BLaER1 (cell line): ENCODE data around the gene GZMA.

Experiments used
- H3K27ac ChIP-seq: shearing (Covaris generic); formaldehyde crosslinking; 2 replicates; pipeline ENCODE4 v1.8.1; 2022
- H3K27me3 ChIP-seq: shearing (Covaris generic); formaldehyde crosslinking; 2 replicates; pipeline ENCODE4 v1.8.1; 2022
- H3K36me3 ChIP-seq: shearing (Covaris generic); formaldehyde crosslinking; 2 replicates; pipeline ENCODE4 v1.8.1; 2022
- H3K4me1 ChIP-seq: shearing (Covaris generic); formaldehyde crosslinking; 2 replicates; pipeline ENCODE4 v1.8.1; 2022
- H3K4me2 ChIP-seq: shearing (Covaris generic); formaldehyde crosslinking; 2 replicates; pipeline ENCODE4 v1.8.1; 2022
- H3K4me3 ChIP-seq: shearing (Covaris generic); formaldehyde crosslinking; 2 replicates; pipeline ENCODE4 v1.8.1; 2022
- H3K9ac ChIP-seq: shearing (Covaris generic); formaldehyde crosslinking; 2 replicates; pipeline ENCODE4 v1.8.1; 2022
- H3K9me3 ChIP-seq: shearing (Covaris generic); formaldehyde crosslinking; 2 replicates; pipeline ENCODE4 v1.8.1; 2022
- H4K20me1 ChIP-seq: shearing (Covaris generic); formaldehyde crosslinking; 2 replicates; pipeline ENCODE4 v1.8.1; 2022
- Cebpa-rat ChIP-seq: shearing (Covaris generic); IDR thresholded peaks from 2 replicates; pipeline ENCODE4 v1.8.1; 2022

The GZMA gene

GRCh38 chr5:55108661-55109060 lies 6.2 kb downstream of the GZMA start:
- peaks cover 9% of the 10 kb centered on the region; the same call in 1 of the 2 replicates for H3K9me3 ChIP-seq
- H3K27me3 ChIP-seq: no peaks in the 10 kb centered on the region
- H3K9ac ChIP-seq: no peak overlapping the region
- peaks cover 27% of the 10 kb centered on the region for H3K4me1 ChIP-seq
- peaks cover 44% of the 10 kb centered on the region for H3K36me3 ChIP-seq
- TF ChIP-seq Cebpa-rat: no peak
- no peak overlapping the region for H3K4me3 ChIP-seq
- H3K4me2 ChIP-seq: no peak overlapping the region
- no peak overlapping the region for H3K27ac ChIP-seq
- H4K20me1 ChIP-seq: no peaks in the 10 kb centered on the region

- H3K4me3 ChIP-seq: no peak overlapping the region
- peaks cover 11% of the 10 kb centered on the region for H3K4me1 ChIP-seq
- no peak overlapping the region for H3K4me2 ChIP-seq
- no peaks in the 10 kb centered on the region for H3K27me3 ChIP-seq
- H3K36me3 ChIP-seq: peaks cover 44% of the 10 kb centered on the region
- no peak overlapping the region for H3K9ac ChIP-seq
- peaks cover 9% of the 10 kb centered on the region; the same call in 1 of the 2 replicates for H3K9me3 ChIP-seq
- no peak for TF ChIP-seq Cebpa-rat
- no peaks in the 10 kb centered on the region for H4K20me1 ChIP-seq
- H3K27ac ChIP-seq: no peak overlapping the region
Measured at GRCh38 chr5:55110217-55110616, 7.8 kb downstream of the GZMA start.

- TF ChIP-seq Cebpa-rat: no peak
- no peak overlapping the region for H3K4me2 ChIP-seq
- no peaks in the 10 kb centered on the region for H3K27me3 ChIP-seq
- no peak overlapping the region for H3K9ac ChIP-seq
- no peak overlapping the region for H3K4me3 ChIP-seq
- peaks cover 24% of the 10 kb centered on the region for H3K36me3 ChIP-seq
- H4K20me1 ChIP-seq: no peaks in the 10 kb centered on the region
- H3K9me3 ChIP-seq: no peaks in the 10 kb centered on the region
- H3K4me1 ChIP-seq: no peaks in the 10 kb centered on the region
- H3K27ac ChIP-seq: no peak overlapping the region
Measured at GRCh38 chr5:55113327-55113726, 10.9 kb downstream of the GZMA start.

GRCh38 chr5:55114061-55114460 lies 11.6 kb downstream of the GZMA start:
- H3K4me3 ChIP-seq: no peak overlapping the region
- no peaks in the 10 kb centered on the region for H4K20me1 ChIP-seq
- no peaks in the 10 kb centered on the region for H3K4me1 ChIP-seq
- H3K9ac ChIP-seq: no peak overlapping the region
- H3K9me3 ChIP-seq: no peaks in the 10 kb centered on the region
- no peak for TF ChIP-seq Cebpa-rat
- peaks cover 17% of the 10 kb centered on the region for H3K36me3 ChIP-seq
- H3K27ac ChIP-seq: no peak overlapping the region
- H3K4me2 ChIP-seq: no peak overlapping the region; the same call in 1 of the 2 replicates
- no peaks in the 10 kb centered on the region for H3K27me3 ChIP-seq

GRCh38 chr5:55123365-55123764 lies 20.9 kb downstream of the GZMA start:
- Histone ChIP-seq H3K4me2 (no peak overlapping the region), H3K27me3 (no peaks in the 10 kb centered on the region), H3K36me3 (no peaks in the 10 kb centered on the region), H3K9me3 (no peaks in the 10 kb centered on the region), H3K27ac (no peak overlapping the region), H4K20me1 (no peaks in the 10 kb centered on the region), H3K4me1 (no peaks in the 10 kb centered on the region), H3K9ac (no peak overlapping the region), H3K4me3 (no peak overlapping the region)
- TF ChIP-seq Cebpa-rat: no peak

GRCh38 chr5:55134053-55134722 lies 31.7 kb downstream of the GZMA start:
- H4K20me1 ChIP-seq: no peaks in the 10 kb centered on the region
- no peak overlapping the region for H3K4me3 ChIP-seq
- H3K9ac ChIP-seq: no peak overlapping the region
- H3K9me3 ChIP-seq: peaks cover 16% of the 10 kb centered on the region
- H3K4me2 ChIP-seq: no peak overlapping the region
- no peak for TF ChIP-seq Cebpa-rat
- H3K27me3 ChIP-seq: no peaks in the 10 kb centered on the region
- H3K36me3 ChIP-seq: no peaks in the 10 kb centered on the region
- H3K27ac ChIP-seq: no peak overlapping the region
- H3K4me1 ChIP-seq: 0 out of 2 replicates have a peak, but pooled peaks cover 6% of the 10 kb centered on the region

GRCh38 chr5:55136521-55136920 lies 34.1 kb downstream of the GZMA start:
- H3K27ac ChIP-seq: no peak overlapping the region
- H3K9me3 ChIP-seq: peaks cover 3% of the 10 kb centered on the region; the same call in 1 of the 2 replicates
- TF ChIP-seq Cebpa-rat: no peak
- 0 out of 2 replicates have a peak, but pooled peaks cover 6% of the 10 kb centered on the region for H3K4me1 ChIP-seq
- no peak overlapping the region for H3K4me3 ChIP-seq
- no peak overlapping the region for H3K4me2 ChIP-seq
- no peaks in the 10 kb centered on the region for H3K36me3 ChIP-seq
- H3K9ac ChIP-seq: no peak overlapping the region
- H3K27me3 ChIP-seq: no peaks in the 10 kb centered on the region
- H4K20me1 ChIP-seq: no peaks in the 10 kb centered on the region

- Histone ChIP-seq H3K27ac (no peak overlapping the region), H3K4me1 (peaks cover 3% of the 10 kb centered on the region), H3K9ac (no peak overlapping the region), H4K20me1 (no peaks in the 10 kb centered on the region), H3K4me2 (no peak overlapping the region), H3K9me3 (no peaks in the 10 kb centered on the region), H3K27me3 (no peaks in the 10 kb centered on the region), H3K4me3 (no peak overlapping the region), H3K36me3 (no peaks in the 10 kb centered on the region)
- no peak for TF ChIP-seq Cebpa-rat
Measured at GRCh38 chr5:55140908-55141665, 38.6 kb downstream of the GZMA start.

- no peak overlapping the region for H3K9ac ChIP-seq
- no peak for TF ChIP-seq Cebpa-rat
- H3K9me3 ChIP-seq: no peaks in the 10 kb centered on the region
- no peak overlapping the region for H3K4me3 ChIP-seq
- no peaks in the 10 kb centered on the region for H3K36me3 ChIP-seq
- peaks cover 8% of the 10 kb centered on the region for H3K4me1 ChIP-seq
- H3K27me3 ChIP-seq: no peaks in the 10 kb centered on the region
- H3K27ac ChIP-seq: no peak overlapping the region
- no peaks in the 10 kb centered on the region for H4K20me1 ChIP-seq
- H3K4me2 ChIP-seq: no peak overlapping the region
Measured at GRCh38 chr5:55141945-55142690, 39.7 kb downstream of the GZMA start.

GRCh38 chr5:55143624-55144023 lies 41.2 kb downstream of the GZMA start:
- no peak for TF ChIP-seq Cebpa-rat
- Histone ChIP-seq H3K4me2 (no peak overlapping the region), H3K9ac (no peak overlapping the region), H3K27me3 (no peaks in the 10 kb centered on the region), H3K9me3 (no peaks in the 10 kb centered on the region), H3K4me3 (no peak overlapping the region), H3K27ac (no peak overlapping the region), H4K20me1 (no peaks in the 10 kb centered on the region), H3K4me1 (peaks cover 18% of the 10 kb centered on the region), H3K36me3 (no peaks in the 10 kb centered on the region)
